Hematopoietic multipotent progenitor cell treated with erythropoietin and hydrocortisone succinate and interleukin-3 and kit ligand, for 8 days (in vitro differentiated cells): ENCODE results near the gene HEXIM2.

Experiments used
- DNase-seq: peaks from one replicate; pipeline ENCODE4 v3.0.0-alpha.2; 2015

HEXIM2 gene

DNA sequence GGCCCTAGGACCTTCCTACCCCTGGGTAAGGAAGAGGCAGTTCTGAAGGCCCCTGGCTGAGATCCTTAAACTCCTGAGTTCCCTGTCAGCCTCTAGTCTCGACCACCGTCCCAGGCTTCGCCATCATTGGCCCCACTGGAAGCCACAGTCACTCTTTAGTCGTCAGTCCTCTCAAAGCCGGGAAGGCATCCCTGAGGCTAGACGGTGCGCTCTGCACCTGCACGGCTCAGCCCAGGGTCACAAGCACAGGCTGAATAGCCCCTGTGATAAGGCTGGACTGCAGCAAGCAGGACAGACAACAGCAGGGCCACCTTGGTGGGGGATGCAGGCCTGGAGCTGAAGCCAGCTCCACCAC lies 16.7 kb upstream of the HEXIM2 start:
- no peak for DNase-seq

DNA sequence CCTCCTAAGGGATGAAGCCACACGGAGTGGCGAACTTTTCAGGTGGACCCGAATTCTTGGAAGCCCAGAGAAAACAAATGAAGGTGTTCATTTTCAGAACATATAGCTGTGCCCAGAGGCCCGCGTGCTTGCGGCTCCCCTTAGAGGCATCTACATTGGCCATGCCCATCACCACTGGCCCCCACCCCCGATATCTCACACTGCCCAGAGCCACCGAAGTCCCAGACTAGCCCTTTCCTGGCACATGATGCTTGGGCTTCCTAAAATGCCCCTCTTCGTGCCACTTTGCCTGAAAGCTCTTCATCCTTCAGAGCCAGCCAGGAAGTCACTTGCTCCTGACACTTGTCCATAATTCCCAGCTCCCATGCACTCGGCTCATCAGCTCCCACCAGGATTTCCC lies 15.5 kb upstream of the HEXIM2 start:
- no peak for DNase-seq

DNA sequence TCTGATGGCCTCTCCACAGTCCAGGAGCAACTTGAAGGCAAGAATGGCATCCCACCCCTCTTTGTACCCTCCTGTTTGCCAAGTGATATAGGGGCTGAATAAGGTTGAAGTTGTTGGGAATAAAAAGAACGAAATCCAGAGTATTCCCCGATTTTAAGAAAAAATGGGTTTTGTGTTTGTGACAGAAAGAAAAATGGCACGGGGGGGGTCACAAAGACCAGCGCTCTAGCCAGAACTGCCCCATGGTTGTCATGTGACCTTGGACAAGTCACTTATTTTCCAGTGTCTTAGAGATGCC lies 15.1 kb upstream of the HEXIM2 start:
- DNase-seq = no peak

DNA sequence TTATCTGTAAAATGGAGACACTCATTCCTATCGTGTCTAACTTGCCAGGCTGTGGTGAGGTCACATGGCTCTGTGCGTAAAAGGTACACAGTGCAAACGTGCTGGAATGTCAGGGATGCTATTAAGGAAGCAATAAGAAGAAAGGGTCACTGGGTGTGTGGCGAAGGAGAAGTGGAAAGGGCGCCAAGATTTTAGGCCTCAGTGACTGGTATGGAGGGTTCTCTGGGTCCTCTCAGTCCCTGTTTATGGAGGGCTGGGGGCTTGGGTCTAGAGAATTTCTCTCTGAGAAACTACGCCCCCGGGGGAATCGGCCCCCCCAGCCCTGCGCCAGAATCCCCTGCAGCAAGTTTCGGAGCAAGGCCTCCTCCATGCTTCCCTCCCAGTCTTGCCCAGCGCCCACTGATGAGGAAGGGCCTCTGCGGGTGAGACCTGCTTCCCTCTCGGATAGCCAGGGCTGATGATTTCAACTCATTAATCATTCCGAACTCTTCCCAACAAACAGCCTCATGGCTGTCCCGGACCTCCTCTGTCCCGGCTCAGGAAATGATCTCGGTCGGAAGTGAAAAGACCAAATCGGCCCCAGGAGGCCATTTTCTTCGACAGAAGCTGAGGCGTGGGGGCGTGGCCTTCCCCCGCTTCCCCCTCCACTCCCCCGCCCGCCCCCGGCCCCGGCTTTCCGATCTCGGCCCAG lies 14.6 kb upstream of the HEXIM2 start:
- DNase-seq = peak; percentile 80

GRCh38 chr17:45147581-45148182 lies 14.0 kb upstream of the HEXIM2 start:
- peak; percentile 95 for DNase-seq

- DNase-seq = peak; percentile 100
These were observed 13.3 kb upstream of the HEXIM2 start, which contains the start of gene HEXIM1 for GRCh38 chr17:45148183-45149036. TSS of gene HEXIM1 (plus strand) at chr17:45148475. CDS start at chr17:45149191, 716 bp downstream.

DNA sequence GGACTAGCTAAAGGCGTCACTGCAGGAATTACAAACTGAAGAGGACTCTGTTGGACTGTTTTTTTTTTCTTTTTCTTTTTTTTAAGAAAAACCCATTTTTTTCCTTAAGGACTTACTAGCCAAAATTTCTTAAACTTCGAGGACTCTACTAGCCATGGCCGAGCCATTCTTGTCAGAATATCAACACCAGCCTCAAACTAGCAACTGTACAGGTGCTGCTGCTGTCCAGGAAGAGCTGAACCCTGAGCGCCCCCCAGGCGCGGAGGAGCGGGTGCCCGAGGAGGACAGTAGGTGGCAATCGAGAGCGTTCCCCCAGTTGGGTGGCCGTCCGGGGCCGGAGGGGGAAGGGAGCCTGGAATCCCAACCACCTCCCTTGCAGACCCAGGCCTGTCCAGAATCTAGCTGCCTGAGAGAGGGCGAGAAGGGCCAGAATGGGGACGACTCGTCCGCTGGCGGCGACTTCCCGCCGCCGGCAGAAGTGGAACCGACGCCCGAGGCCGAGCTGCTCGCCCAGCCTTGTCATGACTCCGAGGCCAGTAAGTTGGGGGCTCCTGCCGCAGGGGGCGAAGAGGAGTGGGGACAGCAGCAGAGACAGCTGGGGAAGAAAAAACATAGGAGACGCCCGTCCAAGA lies 12.5 kb upstream of the HEXIM2 start:
- peak; percentile 83 for DNase-seq

DNA sequence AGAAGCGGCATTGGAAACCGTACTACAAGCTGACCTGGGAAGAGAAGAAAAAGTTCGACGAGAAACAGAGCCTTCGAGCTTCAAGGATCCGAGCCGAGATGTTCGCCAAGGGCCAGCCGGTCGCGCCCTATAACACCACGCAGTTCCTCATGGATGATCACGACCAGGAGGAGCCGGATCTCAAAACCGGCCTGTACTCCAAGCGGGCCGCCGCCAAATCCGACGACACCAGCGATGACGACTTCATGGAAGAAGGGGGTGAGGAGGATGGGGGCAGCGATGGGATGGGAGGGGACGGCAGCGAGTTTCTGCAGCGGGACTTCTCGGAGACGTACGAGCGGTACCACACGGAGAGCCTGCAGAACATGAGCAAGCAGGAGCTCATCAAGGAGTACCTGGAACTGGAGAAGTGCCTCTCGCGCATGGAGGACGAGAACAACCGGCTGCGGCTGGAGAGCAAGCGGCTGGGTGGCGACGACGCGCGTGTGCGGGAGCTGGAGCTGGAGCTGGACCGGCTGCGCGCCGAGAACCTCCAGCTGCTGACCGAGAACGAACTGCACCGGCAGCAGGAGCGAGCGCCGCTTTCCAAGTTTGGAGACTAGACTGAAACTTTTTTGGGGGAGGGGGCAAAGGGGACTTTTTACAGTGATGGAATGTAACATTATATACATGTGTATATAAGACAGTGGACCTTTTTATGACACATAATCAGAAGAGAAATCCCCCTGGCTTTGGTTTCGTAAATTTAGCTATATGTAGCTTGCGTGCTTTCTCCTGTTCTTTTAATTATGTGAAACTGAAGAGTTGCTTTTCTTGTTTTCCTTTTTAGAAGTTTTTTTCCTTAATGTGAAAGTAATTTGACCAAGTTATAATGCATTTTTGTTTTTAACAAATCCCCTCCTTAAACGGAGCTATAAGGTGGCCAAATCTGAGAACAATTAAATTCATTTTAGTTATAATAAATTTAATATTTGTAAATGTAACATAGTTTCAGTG lies 11.7 kb upstream of the HEXIM2 start:
- peak; percentile 49 for DNase-seq

GRCh38 chr17:45150911-45151809 lies 10.5 kb upstream of the HEXIM2 start:
- no peak for DNase-seq

DNA sequence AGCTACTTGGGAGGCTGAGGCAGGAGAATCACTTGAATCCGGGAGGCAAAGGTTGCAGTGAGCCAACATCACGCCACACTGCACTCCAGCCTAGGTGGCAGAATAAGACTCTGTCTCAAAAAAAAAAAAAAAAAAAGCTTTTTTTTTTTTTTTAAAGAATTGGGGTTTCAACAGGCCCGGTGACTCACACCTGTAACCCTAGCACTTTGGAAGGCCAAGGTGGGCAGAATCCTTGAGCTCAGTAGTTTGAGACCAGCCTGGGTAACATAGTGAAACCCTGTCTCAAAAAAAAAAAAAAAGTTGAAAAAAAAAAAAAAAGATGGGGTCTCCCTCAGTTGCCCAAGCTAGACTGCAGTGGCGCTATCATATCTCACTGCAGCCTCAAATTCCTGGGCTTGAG lies 6.6 kb upstream of the HEXIM2 start:
- no peak for DNase-seq

- no peak for DNase-seq
These were observed 6.2 kb upstream of the HEXIM2 start for GRCh38 chr17:45155483-45155882.

DNA sequence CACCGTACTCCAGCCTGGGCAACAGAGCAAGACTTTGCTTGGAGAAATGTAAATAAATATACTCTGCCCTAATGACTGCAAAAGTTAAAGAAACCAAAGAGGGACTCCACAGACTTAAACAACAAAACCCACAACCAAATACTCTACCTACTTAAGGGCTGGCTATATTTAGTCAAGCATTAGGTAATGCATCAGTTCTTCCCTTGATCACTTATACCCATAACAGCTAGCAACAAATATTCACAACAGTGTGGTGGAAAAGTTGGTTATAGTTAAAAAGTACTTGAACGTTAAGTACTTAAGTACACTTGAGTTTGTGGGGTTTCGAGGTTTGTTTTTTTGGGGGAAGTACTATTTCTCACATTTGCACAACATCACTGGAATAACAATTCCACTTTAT lies 5.4 kb upstream of the HEXIM2 start:
- DNase-seq = no peak

DNA sequence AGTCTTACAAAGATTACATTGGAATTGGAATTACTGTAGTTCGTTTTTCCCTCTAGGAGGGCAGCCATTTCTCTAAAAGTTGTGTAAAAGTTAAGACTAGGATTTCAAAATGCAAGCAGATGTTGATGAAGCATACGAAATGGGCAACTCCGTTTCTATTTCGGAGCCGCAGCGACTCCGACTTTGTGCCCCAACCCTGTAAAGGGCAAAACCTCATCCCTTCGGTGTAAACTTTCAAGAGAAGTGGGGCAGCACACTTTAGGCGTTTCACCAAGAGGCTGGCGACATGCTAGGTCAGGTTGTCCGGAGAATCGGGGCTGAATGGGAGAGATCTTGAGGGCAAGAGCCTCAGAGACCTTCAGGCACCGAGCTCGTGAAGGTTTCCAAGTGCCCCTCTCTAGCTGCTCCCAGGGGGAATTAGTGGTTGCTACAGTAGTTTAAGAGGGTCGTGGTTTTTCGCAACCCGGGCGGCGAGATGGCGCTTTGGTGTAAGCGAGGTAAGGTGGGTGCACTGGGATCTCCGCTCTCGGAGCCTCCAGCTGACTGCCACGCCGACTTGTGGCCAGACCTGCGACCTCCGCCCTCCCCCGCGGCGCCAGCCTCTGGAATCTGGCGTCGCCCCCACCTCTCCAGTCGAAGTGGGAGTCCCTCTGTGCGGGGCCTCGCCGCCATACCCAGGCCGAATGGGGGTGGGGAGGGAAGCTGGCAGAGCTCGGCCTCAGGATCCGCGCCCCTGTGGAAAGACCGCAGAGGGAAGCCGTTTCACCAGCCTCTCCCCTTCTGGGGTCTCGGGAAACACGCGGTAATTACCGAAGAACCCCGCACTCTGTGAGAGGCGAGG lies 1.0 kb upstream of the HEXIM2 start:
- DNase-seq = peak; percentile 59

DNA sequence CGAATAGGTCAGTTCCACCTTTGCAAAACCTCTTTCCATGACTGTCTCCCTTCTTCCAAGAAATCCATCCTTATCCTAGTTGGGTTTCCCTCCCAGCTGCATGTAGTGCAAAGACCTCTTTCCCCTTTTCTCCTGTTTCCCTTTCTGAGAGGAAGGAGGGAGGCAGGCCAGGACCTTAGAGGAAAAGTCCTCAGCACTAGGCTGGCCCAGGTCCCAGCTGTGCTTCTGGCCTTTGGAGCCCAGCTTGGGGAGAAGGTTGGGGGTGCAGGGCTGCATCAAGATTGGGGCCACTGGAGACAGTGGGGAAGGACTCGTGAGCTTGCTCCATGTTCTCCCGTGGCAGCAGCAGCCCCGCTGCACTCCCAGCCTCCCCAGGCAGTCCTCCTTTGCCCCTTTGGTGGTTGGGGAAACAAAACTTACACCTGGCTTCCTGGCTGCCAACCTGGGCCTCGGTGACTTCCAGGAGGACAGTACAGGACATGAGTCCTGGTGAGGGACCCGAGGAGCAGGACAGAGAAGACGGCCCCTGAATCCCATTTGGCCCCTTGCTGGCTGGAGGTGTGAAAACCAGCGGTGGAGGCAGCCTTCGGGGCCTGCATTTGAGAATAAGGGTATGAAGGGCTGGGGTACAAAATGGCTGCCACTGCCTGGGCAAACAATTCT lies 481 bp downstream of the HEXIM2 start:
- no peak for DNase-seq

- DNase-seq = no peak
These were observed 3.1 kb downstream of the HEXIM2 start for GRCh38 chr17:45164734-45165269.

GRCh38 chr17:45168991-45169752 lies 7.5 kb downstream of the HEXIM2 start:
- no peak for DNase-seq

GRCh38 chr17:45170280-45170930 lies 8.7 kb downstream of the HEXIM2 start:
- no peak for DNase-seq

DNA sequence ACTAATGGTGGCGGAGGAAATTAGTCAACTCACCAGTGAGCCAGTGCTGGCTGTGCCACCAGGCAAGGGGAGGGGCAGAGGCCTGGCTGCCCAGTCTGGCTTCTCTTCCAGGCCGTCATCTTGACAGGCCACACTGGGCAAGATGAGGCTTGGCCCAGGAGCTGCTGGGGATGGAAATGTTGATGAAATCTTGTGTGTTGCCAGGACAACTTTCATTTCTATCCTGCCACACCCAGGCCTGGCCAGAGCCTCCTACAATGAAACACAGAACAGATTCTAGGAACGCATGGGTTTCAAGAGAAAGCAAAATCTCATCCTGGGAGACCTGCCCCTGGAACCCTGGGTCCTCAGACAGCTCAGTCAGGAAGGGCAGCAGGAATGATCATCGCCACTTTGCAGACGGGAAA lies 9.3 kb downstream of the HEXIM2 start:
- peak; percentile 50 for DNase-seq
